HEK293T (cell line): ENCODE data around the gene FBRSL1.

Experiments
- CTCF ChIA-PET: fragments of 350-600 bp; formaldehyde crosslinking; extraction: SDS; loops from one replicate; lab custom pipeline; 2021; ENCODE audit warnings: antibody characterized with exemption, inconsistent platforms; lab: Yijun Ruan, JAX
- POLR2A ChIA-PET: fragments of 350-600 bp; formaldehyde crosslinking; extraction: SDS; loops from one replicate; lab custom pipeline; 2020; ENCODE audit warnings: antibody characterized with exemption, inconsistent platforms; lab: Yijun Ruan, JAX
- DNase-seq: peaks from one replicate; pipeline ENCODE4 v3.0.0; 2012; ENCODE audit warnings: mixed read lengths; ENCODE audit errors: extremely low spot score
- ARNT ChIP-seq: fragments of 450-650 bp; IDR thresholded peaks from 2 replicates; pipeline ENCODE4 v1.6.1; 2017; ENCODE audit warnings: mild to moderate bottlenecking
- BHLHE40 ChIP-seq: fragments of 450-650 bp; IDR thresholded peaks from 2 replicates; pipeline ENCODE4 v1.6.1; 2016; ENCODE audit warnings: mild to moderate bottlenecking, moderate library complexity, borderline replicate concordance
- CTBP1 ChIP-seq: fragments of 450-650 bp; IDR thresholded peaks from 2 replicates; pipeline ENCODE4 v1.6.1; 2016; ENCODE audit warnings: borderline replicate concordance
- ELF4 ChIP-seq: fragments of 450-650 bp; IDR thresholded peaks from 2 replicates; pipeline ENCODE4 v1.6.1; 2017; ENCODE audit warnings: antibody characterized with exemption
- FOXA1 ChIP-seq: fragments of 450-650 bp; IDR thresholded peaks from 2 replicates; pipeline ENCODE4 v1.6.1; 2016; ENCODE audit warnings: mild to moderate bottlenecking
- FOXK2 ChIP-seq: fragments of 450-650 bp; IDR thresholded peaks from 2 replicates; pipeline ENCODE4 v1.6.1; 2016; ENCODE audit warnings: mild to moderate bottlenecking
- FOXM1 ChIP-seq: fragments of 450-650 bp; IDR thresholded peaks from 2 replicates; pipeline ENCODE4 v1.6.1; 2017; ENCODE audit warnings: mild to moderate bottlenecking, borderline replicate concordance
- HDGF ChIP-seq: fragments of 450-650 bp; IDR thresholded peaks from 2 replicates; pipeline ENCODE4 v1.6.1; 2017; ENCODE audit warnings: antibody characterized with exemption, borderline replicate concordance
- L3MBTL2 ChIP-seq: fragments of 450-650 bp; conservative IDR thresholded peaks from 2 replicates; pipeline ENCODE4 v1.6.1; 2016; ENCODE audit warnings: mild to moderate bottlenecking
- LEF1 ChIP-seq: fragments of 450-650 bp; IDR thresholded peaks from 2 replicates; pipeline ENCODE4 v1.6.1; 2017; ENCODE audit warnings: mild to moderate bottlenecking, borderline replicate concordance
- NFRKB ChIP-seq: fragments of 450-650 bp; IDR thresholded peaks from 2 replicates; pipeline ENCODE4 v1.6.1; 2016; ENCODE audit warnings: mild to moderate bottlenecking, moderate library complexity
- SP1 ChIP-seq: fragments of 450-650 bp; IDR thresholded peaks from 2 replicates; pipeline ENCODE4 v1.6.1; 2017
- SUZ12 ChIP-seq: fragments of 450-650 bp; IDR thresholded peaks from 2 replicates; pipeline ENCODE4 v1.6.1; 2016; ENCODE audit warnings: mild to moderate bottlenecking
- TARDBP ChIP-seq: fragments of 450-650 bp; IDR thresholded peaks from 2 replicates; pipeline ENCODE4 v1.6.1; 2016
- ZNF384 ChIP-seq: fragments of 450-650 bp; IDR thresholded peaks from 2 replicates; pipeline ENCODE4 v1.6.1; 2016
- TF ChIP-seq, protein P1 (sequence below): fragments of 450-650 bp; IDR thresholded peaks from 2 replicates; pipeline ENCODE4 v1.6.1; 2016

Gene FBRSL1

DNA sequence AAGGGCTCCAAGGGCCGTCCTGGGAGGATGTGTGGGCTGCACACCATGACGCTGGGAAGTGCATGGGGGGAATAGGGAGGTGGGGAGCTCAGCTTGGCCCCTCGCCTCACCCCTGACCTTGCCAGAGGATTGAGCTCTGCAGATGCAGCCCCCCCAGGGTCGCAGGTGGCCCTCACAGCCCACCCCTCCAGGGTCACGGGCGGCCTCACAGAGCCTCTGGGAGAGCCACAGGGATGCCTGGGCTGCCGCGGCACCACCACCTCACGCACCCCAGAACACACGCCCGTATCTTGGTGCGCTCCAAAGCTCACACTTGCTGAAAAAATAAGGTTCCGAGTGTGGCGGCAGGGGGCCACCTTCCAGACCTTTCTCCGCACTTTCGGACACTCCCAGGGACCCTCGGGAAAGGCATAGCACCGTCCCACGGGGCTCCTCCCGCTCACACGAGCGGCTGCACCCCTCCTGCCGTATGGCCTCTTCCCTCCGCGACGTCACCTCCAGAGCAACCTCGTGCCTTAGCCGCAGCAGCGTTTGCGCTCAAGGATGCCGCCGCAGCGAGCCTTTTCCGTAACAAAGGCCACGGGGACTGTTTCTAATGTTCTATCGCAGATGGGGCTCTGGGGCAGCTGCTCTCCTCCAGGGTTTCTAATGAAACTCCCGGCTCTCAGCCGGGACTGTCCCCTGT lies 9.9 kb upstream of the FBRSL1 start:
- ChIA-PET POLR2A (no interaction called here), CTCF (no interaction called here)
- no peak for DNase-seq
- no peak for TF ChIP-seq FOXM1
- TF ChIP-seq, protein P1, sequence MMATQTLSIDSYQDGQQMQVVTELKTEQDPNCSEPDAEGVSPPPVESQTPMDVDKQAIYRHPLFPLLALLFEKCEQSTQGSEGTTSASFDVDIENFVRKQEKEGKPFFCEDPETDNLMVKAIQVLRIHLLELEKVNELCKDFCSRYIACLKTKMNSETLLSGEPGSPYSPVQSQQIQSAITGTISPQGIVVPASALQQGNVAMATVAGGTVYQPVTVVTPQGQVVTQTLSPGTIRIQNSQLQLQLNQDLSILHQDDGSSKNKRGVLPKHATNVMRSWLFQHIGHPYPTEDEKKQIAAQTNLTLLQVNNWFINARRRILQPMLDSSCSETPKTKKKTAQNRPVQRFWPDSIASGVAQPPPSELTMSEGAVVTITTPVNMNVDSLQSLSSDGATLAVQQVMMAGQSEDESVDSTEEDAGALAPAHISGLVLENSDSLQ, result no peak
- no peak for TF ChIP-seq ZNF384

DNA sequence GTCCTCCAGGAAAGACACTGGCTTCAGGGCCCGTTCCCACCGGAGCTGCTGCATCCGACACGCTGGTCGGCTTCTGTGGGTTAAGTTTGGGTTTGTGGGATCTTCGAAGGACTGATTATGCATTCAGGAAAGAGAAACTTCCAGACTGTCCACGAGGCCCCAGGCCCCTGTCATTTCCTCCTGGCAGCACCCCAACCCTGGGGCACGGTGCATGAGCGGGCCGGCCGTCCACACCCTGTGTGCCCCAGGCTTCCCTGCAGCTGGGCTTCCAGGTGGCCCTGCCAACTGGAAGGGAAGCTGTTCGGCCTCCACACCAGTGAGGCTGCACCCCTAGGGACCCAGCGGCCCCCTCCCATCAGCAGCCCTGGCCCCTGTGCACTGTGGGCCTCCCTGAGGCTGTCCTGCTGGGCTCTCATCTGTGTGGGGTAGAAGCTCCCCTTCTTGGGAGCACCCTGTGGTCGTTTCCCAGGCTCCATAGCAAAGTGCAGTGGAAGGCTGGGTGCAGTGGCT lies 9.3 kb upstream of the FBRSL1 start:
- DNase-seq, result no peak
- ChIA-PET POLR2A (no interaction called here), CTCF (no interaction called here)
- TF ChIP-seq LEF1 (no peak), ELF4 (no peak), BHLHE40 (no peak), HDGF (no peak), FOXA1 (no peak), SUZ12 (no peak)

DNA sequence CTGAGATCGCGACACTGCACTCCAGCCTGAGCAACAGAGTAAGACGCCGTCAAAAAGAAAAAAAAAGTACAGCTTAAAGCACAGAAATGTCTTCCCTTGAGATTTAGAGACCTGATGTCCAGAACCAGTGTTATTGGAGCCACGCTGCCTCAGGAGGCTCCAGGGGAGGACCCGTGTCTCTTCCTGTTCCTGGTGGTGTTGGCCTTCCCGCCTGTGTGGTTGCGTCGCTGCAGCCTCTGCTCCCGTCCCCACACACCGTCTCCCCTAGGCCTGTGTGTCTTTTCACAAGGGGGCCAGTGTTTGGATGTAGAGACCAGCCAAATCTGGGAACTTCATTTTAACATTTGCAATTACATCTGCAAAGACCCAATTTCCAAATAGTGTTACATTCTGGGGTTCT lies 8.6 kb upstream of the FBRSL1 start:
- no peak for DNase-seq
- TF ChIP-seq FOXM1 (no peak), L3MBTL2 (no peak), BHLHE40 (no peak), SUZ12 (no peak), FOXK2 (no peak), CTBP1 (no peak), HDGF (no peak), ZNF384 (no peak), ELF4 (no peak), NFRKB (no peak), SP1 (no peak)
- TF ChIP-seq, protein P1, result no peak
- ChIA-PET POLR2A (no interaction called here), CTCF (no interaction called here)

DNA sequence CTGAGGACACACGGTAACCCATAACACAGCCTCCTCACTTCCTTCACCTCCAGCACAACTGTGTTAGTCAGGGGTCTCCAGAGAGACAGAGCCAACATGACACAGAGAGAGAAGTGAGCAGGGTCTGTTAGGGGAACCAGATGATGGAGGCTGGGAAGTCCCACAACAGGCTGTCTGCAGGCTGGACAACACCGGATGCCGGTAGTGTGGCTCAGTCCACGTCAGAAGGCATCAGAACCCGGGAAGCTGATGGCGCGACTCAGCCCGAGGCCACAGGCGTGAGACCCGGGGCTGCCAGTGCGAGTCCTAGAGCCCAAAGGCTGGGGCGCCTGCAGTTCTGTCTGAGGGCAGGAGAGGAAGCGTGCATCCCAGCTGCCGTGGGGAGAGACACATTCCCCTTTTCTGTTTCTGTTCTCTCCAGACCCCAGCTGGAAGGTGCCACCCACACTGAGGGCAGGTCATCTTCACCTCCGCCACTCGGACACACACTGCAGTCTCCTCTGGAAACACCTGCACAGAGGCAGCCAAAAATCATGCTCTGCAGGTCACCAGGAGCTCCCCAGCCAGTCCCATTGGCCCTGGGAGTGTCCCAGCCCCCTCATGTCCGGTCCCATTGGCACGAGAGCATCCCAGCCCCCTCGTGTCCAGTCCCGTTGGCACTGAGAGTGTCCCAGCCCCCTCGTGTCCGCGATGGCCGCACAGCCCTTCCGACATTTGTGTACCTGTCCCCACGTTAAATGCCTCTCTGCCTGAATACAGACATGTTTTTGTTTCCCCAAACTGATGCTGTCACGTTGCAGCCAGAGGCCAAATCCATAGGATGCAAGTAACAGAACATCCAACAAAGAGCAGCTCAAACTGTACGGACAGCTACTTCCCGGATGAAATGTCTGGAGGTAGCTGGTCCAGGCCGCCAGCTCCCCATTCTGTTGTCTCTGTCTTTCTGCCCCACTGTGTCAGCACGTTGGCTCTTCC lies 7.9 kb upstream of the FBRSL1 start:
- POLR2A ChIA-PET, result no interaction called here
- CTCF ChIA-PET, result no interaction called here
- no peak for DNase-seq

DNA sequence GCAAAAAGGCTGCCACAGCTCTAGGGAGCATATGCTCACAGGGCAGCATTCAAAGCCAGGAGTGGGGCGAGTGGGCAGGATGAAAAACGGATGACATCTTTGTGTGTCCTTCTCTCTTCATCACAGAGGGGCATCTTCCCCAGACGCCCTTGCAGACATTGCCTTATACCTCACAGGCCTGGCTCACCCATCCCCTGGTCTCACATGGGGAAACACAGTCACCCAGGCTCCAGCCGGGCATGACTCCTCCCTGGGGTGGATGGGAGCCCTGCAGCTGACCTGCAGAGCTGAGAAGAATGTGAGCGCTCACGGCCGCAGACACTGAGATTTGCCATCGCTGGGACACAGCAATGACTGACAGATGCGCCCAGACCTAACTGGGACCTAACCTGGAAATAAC lies 7.2 kb upstream of the FBRSL1 start:
- no peak for DNase-seq
- CTCF ChIA-PET, result no interaction called here
- no peak for TF ChIP-seq CTBP1
- no peak for TF ChIP-seq SUZ12
- no peak for TF ChIP-seq SP1
- no peak for TF ChIP-seq ELF4
- no peak for TF ChIP-seq NFRKB
- no peak for TF ChIP-seq TARDBP
- TF ChIP-seq HDGF, result no peak
- no peak for TF ChIP-seq LEF1
- TF ChIP-seq, protein P1, result no peak
- no peak for TF ChIP-seq ARNT
- no peak for TF ChIP-seq L3MBTL2
- no peak for TF ChIP-seq FOXM1
- POLR2A ChIA-PET, result no interaction called here

More for the DNA sequence above, 7.9 kb upstream of the FBRSL1 start:
- TF ChIP-seq ZNF384, result no peak
- no peak for TF ChIP-seq ELF4
- no peak for TF ChIP-seq LEF1
- TF ChIP-seq L3MBTL2, result no peak
- TF ChIP-seq SP1, result no peak
- TF ChIP-seq ARNT, result no peak
- TF ChIP-seq, protein P1, result no peak
- TF ChIP-seq FOXM1, result no peak
- TF ChIP-seq NFRKB, result no peak
- TF ChIP-seq BHLHE40, result no peak
- no peak for TF ChIP-seq SUZ12
- no peak for TF ChIP-seq FOXK2
- no peak for TF ChIP-seq TARDBP
- no peak for TF ChIP-seq FOXA1
